OCI-LY1 (cell line): Measurements from ENCODE around the gene SNAP25.

Experiments used
- CTCF ChIP-seq: fragments of 200-600 bp; sonication (generic), shearing (Covaris generic); IDR thresholded peaks from 2 replicates; pipeline ENCODE4 v1.5.1; 2017; ENCODE audit warnings: mild to moderate bottlenecking, antibody characterized with exemption, low read length, moderate library complexity, mixed read lengths
- EZH2 ChIP-seq: fragments of 200-600 bp; sonication (generic), shearing (Covaris generic); IDR thresholded peaks from 2 replicates; pipeline ENCODE4 v1.8.0; 2017; ENCODE audit warnings: borderline replicate concordance, mixed run types, mild to moderate bottlenecking, antibody characterized with exemption, low read length, moderate library complexity, mixed read lengths

- no peak for TF ChIP-seq CTCF
- TF ChIP-seq EZH2, result no peak
These were observed 59.8 kb downstream of the SNAP25 start for GRCh38 chr20:10278412-10278811.
